Endothelial cell of umbilical vein (primary cell): ENCODE data around the gene YTHDF1. TPM values are rescaled to one million over a fixed set of nuclear protein-coding genes. Genes with fewer than 3 reads are reported as not detected.
A peak's percentile ranks its signal among the peaks of the same experiment; 100 is the strongest.

Source experiments
- BruUV-seq: library from RNA; stranded (reverse); fragments of 400-500 nt; replicated peaks from 2 replicates; lab custom pipeline; 2021; lab: Mats Ljungman, UMichigan
- CTCF ChIA-PET: fragments of 300-600, 350-600 bp; sonication (Branson Sonifier 250); formaldehyde crosslinking; loops from one replicate; lab custom pipeline; 2021; ENCODE audit warnings: antibody characterized with exemption, inconsistent platforms; lab: Charles Lee
- POLR2A ChIA-PET: fragments of 300-600, 350-600 bp; sonication (Branson Sonifier 250); formaldehyde crosslinking; loops from one replicate; lab custom pipeline; 2021; ENCODE audit warnings: antibody characterized with exemption, inconsistent platforms; lab: Charles Lee
- DNase-seq: peaks from one replicate; pipeline ENCODE4 v3.0.0-alpha.2; 2011; ENCODE audit warnings: low read depth, low spot score
- FAIRE-seq: peaks from 2 replicates; lab custom pipeline; 2011; peaks lifted over from hg19 to GRCh38; lab: Jason Lieb, UNC
- H2AFZ ChIP-seq: 2 replicates; pipeline ENCODE4 v1.6.0; 2012; ENCODE audit warnings: low read depth, low read length, control low read depth, inconsistent platforms
- H3K27ac ChIP-seq: 2 replicates; pipeline ENCODE4 v1.5.1; 2011; ENCODE audit warnings: low read depth, mild to moderate bottlenecking, control low read depth, low read length, moderate library complexity; ENCODE audit not compliant: insufficient read depth
- H3K27me3 ChIP-seq, 2 experiments: 2 replicates each; pipeline versions ENCODE4 v1.6.0 to v1.6.1; 2011; ENCODE audit warnings: low read length in 2 of 2, mixed read lengths in 1 of 2; ENCODE audit not compliant: control insufficient read depth in 2 of 2, insufficient read depth in 2 of 2
- H3K36me3 ChIP-seq, 2 experiments: 2 replicates in 1 of 2; 3 replicates in 1 of 2; pipeline ENCODE4 v1.5.1; 2011; ENCODE audit warnings: low read length in 2 of 2, mild to moderate bottlenecking in 1 of 2, moderate library complexity in 1 of 2; ENCODE audit not compliant: control insufficient read depth in 2 of 2, insufficient read depth in 2 of 2; ENCODE audit errors: extremely low read depth in 1 of 2
- H3K4me1 ChIP-seq: 3 replicates; pipeline ENCODE4 v1.5.1; 2011; ENCODE audit warnings: mild to moderate bottlenecking, low read length; ENCODE audit not compliant: control insufficient read depth, insufficient read depth; ENCODE audit errors: extremely low read depth
- H3K4me2 ChIP-seq: 2 replicates; pipeline ENCODE4 v1.6.1; 2011; ENCODE audit warnings: low read length, control low read depth, mixed read lengths; ENCODE audit not compliant: insufficient read depth
- H3K4me3 ChIP-seq, 3 experiments: fragments of 200-600 bp in 1 of 3; sonication (generic), shearing (Covaris generic) in 1 of 3; replicated peaks in 1 of 3; 2 replicates each; pipeline ENCODE4 v1.5.1; 2011 to 2016; ENCODE audit warnings: control low read depth in 3 of 3, low read length in 3 of 3, mild to moderate bottlenecking in 2 of 3, inconsistent platforms in 1 of 3, low read depth in 1 of 3, moderate library complexity in 1 of 3; ENCODE audit not compliant: insufficient read depth in 1 of 3
- H3K79me2 ChIP-seq: 2 replicates; pipeline ENCODE4 v1.6.0; 2012; ENCODE audit warnings: low read length, inconsistent platforms; ENCODE audit not compliant: control insufficient read depth, insufficient read depth
- H3K9ac ChIP-seq: replicated peaks from 2 replicates; pipeline ENCODE3; 2011; ENCODE audit warnings: low read length, control low read depth; ENCODE audit not compliant: insufficient read depth; ENCODE audit errors: extremely low read depth
- H3K9me1 ChIP-seq: replicated peaks from 3 replicates; pipeline ENCODE4 v1.6.0; 2011; ENCODE audit warnings: mild to moderate bottlenecking, low read length; ENCODE audit not compliant: control insufficient read depth, insufficient read depth; ENCODE audit errors: extremely low read depth
- H3K9me3 ChIP-seq: replicated peaks from 2 replicates; pipeline ENCODE4 v1.5.1; 2012; ENCODE audit warnings: low read length, inconsistent platforms; ENCODE audit not compliant: control insufficient read depth, insufficient read depth
- H4K20me1 ChIP-seq: replicated peaks from 2 replicates; pipeline ENCODE3; 2011; ENCODE audit warnings: mild to moderate bottlenecking, low read length; ENCODE audit not compliant: control insufficient read depth, insufficient read depth; ENCODE audit errors: extremely low read depth
- EZH2 ChIP-seq: IDR thresholded peaks from 2 replicates; pipeline ENCODE4 v1.6.1; 2012; ENCODE audit warnings: borderline replicate concordance, low read depth, mild to moderate bottlenecking, moderate library complexity, low read length, inconsistent platforms; ENCODE audit not compliant: severe bottlenecking
- FOS ChIP-seq: IDR thresholded peaks from 2 replicates; pipeline ENCODE4 v1.6.1; 2011; ENCODE audit warnings: mild to moderate bottlenecking, low read length, moderate library complexity, borderline replicate concordance; ENCODE audit not compliant: insufficient read depth
- GATA2 ChIP-seq: IDR thresholded peaks from 2 replicates; pipeline ENCODE4 v1.7.0; 2011; ENCODE audit warnings: low read depth, mild to moderate bottlenecking, moderate library complexity, mixed read lengths, low read length; ENCODE audit not compliant: insufficient read length, insufficient read depth
- dilution Hi-C: fragments of 300-500 bp; cut with MboI; formaldehyde crosslinking; loops from one replicate; pipeline ENCODE4 v1.15.0; 2019; ENCODE audit warnings: low sequenced_read_pairs; ENCODE audit not compliant: extremely low pct_ligation_motif_present
- intact Hi-C: fragments of 100-400 bp; cut with micrococcal nuclease; formaldehyde crosslinking; loops from one replicate; pipeline ENCODE4 v1.10.0; 2022
- polyA plus RNA-seq, 4 experiments: library from polyadenylated mRNA; depleted of rRNA in 3 of 4; stranded (reverse) in 3 of 4; unstranded in 1 of 4; fragments of >200 nt; gene quantifications; 2 replicates each; pipeline versions ENCODE4 v1.2.1 to v1.2.3, GENCODE V29; 2011 to 2012; ENCODE audit warnings: missing spikeins in 1 of 4
- total RNA-seq: library from RNA; stranded (reverse); gene quantifications from 2 replicates; pipeline ENCODE4 v1.2.3, GENCODE V29; 2021

Gene YTHDF1
- total and polyA plus RNA-seq, 2 donors (not counting 3 experiments of a cell fraction or from before 2014, with no cell fraction given) = 25.2 to 44.4 TPM

GRCh38 chr20:63178446-63178820, 37.5 kb downstream of the YTHDF1 start:
- intact Hi-C loops = loop anchor here (5.0 kb wide), 1 partner anchor 121 kb away; no protein-coding TSS in a partner anchor
- ChIA-PET CTCF (no interaction called here), POLR2A (no interaction called here)
- Histone ChIP-seq H3K4me3 (no peak overlapping the region), H3K9me1 (no peaks in the 10 kb centered on the region), H3K4me1 (no peaks in the 10 kb centered on the region), H3K79me2 (no peaks in the 10 kb centered on the region), H2AFZ (no peak overlapping the region), H3K9me3 (no peaks in the 10 kb centered on the region), H3K36me3 (no peaks in the 10 kb centered on the region), H4K20me1 (no peaks in the 10 kb centered on the region), H3K4me2 (no peak overlapping the region), H3K27ac (no peak overlapping the region), H3K27me3 (peaks cover 47 to 61% of the 10 kb centered on the region in 2 experiments), H3K9ac (no peak overlapping the region)
- TF ChIP-seq EZH2 = peak; percentile 67
- TF ChIP-seq FOS = no peak
- no peak for FAIRE-seq
- no TSS peak for BruUV-seq
- dilution Hi-C loops = no loop called here
- no peak for DNase-seq

GRCh38 chr20:63177785-63178445, 38.0 kb downstream of the YTHDF1 start:
- no peak overlapping the region for H3K9ac ChIP-seq
- CTCF ChIA-PET = no interaction called here

More at GRCh38 chr20:63177785-63178445, 38.0 kb downstream of the YTHDF1 start:
- Histone ChIP-seq H3K27ac (no peak overlapping the region), H3K4me2 (no peak overlapping the region), H2AFZ (no peak overlapping the region), H3K9me1 (no peaks in the 10 kb centered on the region), H3K4me3 (no peak overlapping the region), H4K20me1 (no peaks in the 10 kb centered on the region), H3K4me1 (no peaks in the 10 kb centered on the region), H3K27me3 (peaks cover 50 to 66% of the 10 kb centered on the region in 2 experiments), H3K9me3 (no peaks in the 10 kb centered on the region), H3K36me3 (no peaks in the 10 kb centered on the region), H3K79me2 (no peaks in the 10 kb centered on the region)
- intact Hi-C loops = loop anchor here (5.0 kb wide), 1 partner anchor 121 kb away; no protein-coding TSS in a partner anchor
- dilution Hi-C loops = no loop called here
- BruUV-seq = no TSS peak
- no peak for FAIRE-seq
- no peak for DNase-seq
- POLR2A ChIA-PET = no interaction called here
- TF ChIP-seq EZH2 (peak; percentile 92), GATA2 (no peak), FOS (no peak)
